Calu3 (cell line): ENCODE data around the gene ZNF668. TPM values are rescaled to one million over a fixed set of nuclear protein-coding genes. Genes with fewer than 3 reads are reported as not detected.
A peak's percentile ranks its signal among the peaks of the same experiment; 100 is the strongest.

Experiments
- BruUV-seq: library from RNA; stranded (reverse); fragments of 400-500 nt; replicated peaks from 2 replicates; lab custom pipeline; 2021; lab: Mats Ljungman, UMichigan
- CTCF ChIA-PET: fragments of 300-600 bp; sonication (Branson Sonifier 250); formaldehyde crosslinking; loops from one replicate; lab custom pipeline; 2022; ENCODE audit warnings: antibody characterized with exemption; lab: Charles Lee
- DNase-seq: peaks from one replicate; pipeline ENCODE4 v3.0.0; 2022
- H3K27ac Mint-ChIP-seq: one replicate; pipeline ENCODE4 v1.8.0; 2022; ENCODE audit warnings: mixed read lengths; ENCODE audit not compliant: unreplicated experiment
- H3K27me3 Mint-ChIP-seq: one replicate; pipeline ENCODE4 v1.8.0; 2022; ENCODE audit warnings: mixed read lengths; ENCODE audit not compliant: unreplicated experiment
- H3K36me3 Mint-ChIP-seq: one replicate; pipeline ENCODE4 v1.8.0; 2022; ENCODE audit warnings: mild to moderate bottlenecking, moderate library complexity, mixed read lengths; ENCODE audit not compliant: insufficient read depth, unreplicated experiment
- H3K4me1 Mint-ChIP-seq: one replicate; pipeline ENCODE4 v1.8.0; 2022; ENCODE audit warnings: mild to moderate bottlenecking, low read depth, mixed read lengths; ENCODE audit not compliant: unreplicated experiment
- H3K4me3 Mint-ChIP-seq: one replicate; pipeline ENCODE4 v1.8.0; 2022; ENCODE audit warnings: mild to moderate bottlenecking, low read depth, moderate library complexity, mixed read lengths; ENCODE audit not compliant: unreplicated experiment
- H3K9me3 Mint-ChIP-seq: one replicate; pipeline ENCODE4 v1.8.0; 2022; ENCODE audit warnings: low read depth, mixed read lengths; ENCODE audit not compliant: unreplicated experiment
- CTCF ChIP-seq: fragments of 200-600 bp; IDR thresholded peaks from one replicate; pipeline ENCODE4 v1.8.0; 2022; ENCODE audit warnings: antibody characterized with exemption; ENCODE audit not compliant: unreplicated experiment
- intact Hi-C: fragments of 100-400 bp; cut with micrococcal nuclease; formaldehyde crosslinking; loops from one replicate; pipeline ENCODE4 v1.10.0; 2022; ENCODE audit not compliant: unreplicated experiment
- total RNA-seq: library from RNA; stranded (reverse); gene quantifications from 2 replicates; pipeline ENCODE4 v1.2.3, GENCODE V29; 2022

Gene ZNF668
- total RNA-seq, 1 experiment from 2014 or later, result 12.5 TPM

DNA sequence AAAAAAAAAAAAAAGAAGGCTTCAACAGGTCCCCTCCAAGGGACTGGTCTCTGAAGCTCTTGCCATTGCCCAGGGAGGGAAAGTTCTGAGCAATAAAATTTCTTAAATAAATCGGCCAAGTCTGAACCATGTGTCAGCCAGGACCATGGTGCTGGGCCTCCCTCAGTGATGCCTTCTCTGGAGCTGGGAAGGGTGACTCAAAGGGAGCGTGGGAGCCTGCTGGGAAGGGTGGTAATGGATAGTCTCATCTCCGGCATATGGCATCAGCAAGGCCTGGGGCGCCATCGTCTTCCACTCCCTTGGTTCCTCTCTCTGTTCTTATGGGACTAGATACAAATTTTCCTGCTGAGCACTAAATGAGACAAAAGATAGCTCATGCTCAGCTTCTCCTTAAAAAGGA is 18.3 kb upstream of the ZNF668 start:
- Mint-ChIP-seq H3K9me3 (peaks cover 3% of the 10 kb centered on the region), H3K27me3 (no peaks in the 10 kb centered on the region), H3K4me1 (peaks cover 12% of the 10 kb centered on the region), H3K27ac (no peak overlapping the region), H3K4me3 (no peak overlapping the region), H3K36me3 (peaks cover 46% of the 10 kb centered on the region)
- BruUV-seq, result TSS peak; percentile 40
- TF ChIP-seq CTCF, result no peak
- intact Hi-C loops, result no loop called here
- CTCF ChIA-PET, result interaction anchor here (0.6 to 2.7 kb wide), 4 partner anchors 9 to 50 kb away, joined by 3 to 16 read pairs (median 9); partner anchors contain the start of gene PRSS8
- DNase-seq, result no peak

DNA sequence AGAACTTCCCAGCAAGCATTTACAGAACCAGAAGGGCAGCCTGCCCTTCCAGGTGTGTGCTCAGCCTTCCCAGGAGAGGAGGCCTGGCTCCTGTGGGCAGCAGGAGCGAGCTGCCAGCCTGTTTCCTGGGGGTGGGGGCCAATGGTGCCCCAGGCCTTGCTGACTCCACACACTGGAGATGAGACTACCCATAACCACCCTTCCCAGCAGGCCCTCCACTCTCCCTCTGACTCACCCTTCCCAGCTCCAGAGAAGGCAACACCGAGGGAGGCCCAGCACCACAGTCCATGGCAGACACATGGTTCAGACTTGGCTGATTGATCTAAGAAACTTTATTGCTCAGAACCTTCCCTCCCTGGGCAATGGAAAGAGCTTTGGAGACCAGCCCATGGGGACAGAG is 16.5 kb upstream of the ZNF668 start:
- DNase-seq, result no peak
- H3K4me3 Mint-ChIP-seq, result no peak overlapping the region
- peak overlapping the region; percentile 19 for H3K27ac Mint-ChIP-seq
- no peak for TF ChIP-seq CTCF
- peaks cover 4% of the 10 kb centered on the region for H3K4me1 Mint-ChIP-seq
- BruUV-seq, result no TSS peak
- H3K9me3 Mint-ChIP-seq, result peaks cover under 1% of the 10 kb centered on the region
- no peaks in the 10 kb centered on the region for H3K27me3 Mint-ChIP-seq
- CTCF ChIA-PET, result no interaction called here
- H3K36me3 Mint-ChIP-seq, result peaks cover 41% of the 10 kb centered on the region
- intact Hi-C loops, result no loop called here

GRCh38 chr16:31089199-31089598 is 15.2 kb upstream of the ZNF668 start:
- no peaks in the 10 kb centered on the region for H3K4me1 Mint-ChIP-seq
- no TSS peak for BruUV-seq
- no peak overlapping the region for H3K4me3 Mint-ChIP-seq
- no peak overlapping the region for H3K27ac Mint-ChIP-seq
- DNase-seq, result no peak
- TF ChIP-seq CTCF, result no peak
- CTCF ChIA-PET, result no interaction called here
- peaks cover 28% of the 10 kb centered on the region for H3K36me3 Mint-ChIP-seq
- no peaks in the 10 kb centered on the region for H3K9me3 Mint-ChIP-seq
- intact Hi-C loops, result no loop called here
- no peaks in the 10 kb centered on the region for H3K27me3 Mint-ChIP-seq

DNA sequence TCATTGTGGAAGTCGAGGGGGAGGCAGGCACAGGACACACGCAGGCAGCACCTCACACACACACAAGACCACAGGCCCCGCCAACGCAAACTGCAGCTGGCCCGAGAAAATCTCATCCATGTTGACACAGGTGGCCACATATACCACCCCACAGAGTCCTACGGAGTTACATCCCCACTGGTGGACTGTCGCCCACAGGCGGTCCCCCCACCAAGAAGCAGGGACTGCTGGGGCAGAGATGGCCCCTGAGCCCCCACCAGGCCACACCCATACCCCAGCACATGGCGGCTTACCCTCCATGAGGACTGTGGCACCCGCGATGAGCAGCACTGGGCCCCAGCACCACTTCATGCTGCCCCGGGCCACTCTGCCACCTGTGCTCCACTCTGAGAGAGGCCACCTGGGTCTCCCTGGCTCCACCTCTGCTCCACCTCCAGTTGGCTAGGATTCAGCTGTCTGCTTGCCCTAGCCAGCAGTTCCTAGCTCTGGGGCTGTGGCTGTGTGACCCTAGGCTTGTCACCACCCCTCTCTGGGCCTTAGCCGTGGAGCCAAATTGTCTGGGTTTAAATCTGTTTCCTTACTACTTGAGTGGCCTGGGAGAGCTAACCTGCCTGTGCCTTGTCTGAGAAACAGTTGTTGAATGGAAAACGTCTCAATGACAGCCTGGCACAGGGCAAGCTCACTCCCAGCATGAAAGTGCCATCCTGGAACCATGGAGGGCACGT is 14.6 kb upstream of the ZNF668 start, which contains the start of gene PRSS53:
Gene PRSS53 (minus strand): TSS at position 485 of the 725 bp plus-strand sequence. CDS start 134 bp downstream, at position 351.
- no TSS peak for BruUV-seq
- CTCF ChIA-PET, result interaction anchor here (0.6 kb wide), 1 partner anchor 13 kb away, joined by 3 read pairs; no protein-coding TSS in a partner anchor

More for the DNA sequence above, 14.6 kb upstream of the ZNF668 start, which contains the start of gene PRSS53:
- no peaks in the 10 kb centered on the region for H3K9me3 Mint-ChIP-seq
- intact Hi-C loops, result no loop called here
- peaks cover 24% of the 10 kb centered on the region for H3K36me3 Mint-ChIP-seq
- H3K4me1 Mint-ChIP-seq, result no peaks in the 10 kb centered on the region
- H3K4me3 Mint-ChIP-seq, result no peak within 1 kb of the TSS
- H3K27ac Mint-ChIP-seq, result no peak within 1 kb of the TSS
- TF ChIP-seq CTCF, result no peak
- DNase-seq, result no peak
- no peaks in the 10 kb centered on the region for H3K27me3 Mint-ChIP-seq
